ENCODE measurements around the gene PLET1. TPM values are rescaled to one million over a fixed set of nuclear protein-coding genes. Genes with fewer than 3 reads are reported as not detected.

The PLET1 gene
- polyA plus RNA-seq (0.05 TPM in 1 of 3 replicates, not detected in the others), polyA minus RNA-seq (not detected in 3 replicates)
- not detected for polyA plus RNA-seq (2011; ENCODE audit: low read depth)
- not detected in 2 replicates for polyA plus RNA-seq (2011; cell fraction: cytosol; rRNA removed)
- not detected in 2 replicates for polyA plus RNA-seq (2011; cell fraction: nucleus; rRNA removed)
- 0.16 TPM in 1 of 2 replicates, not detected in the other for polyA plus RNA-seq (2012; ENCODE audit: low replicate concordance)
- polyA minus RNA-seq (2011; cell fraction: cytosol; rRNA and poly(A)+ RNA removed): not detected
- not detected in 2 replicates for polyA minus RNA-seq (2011; cell fraction: nucleus; rRNA and poly(A)+ RNA removed)

- no peak within 1 kb of the TSS for H3K4me3 ChIP-seq (ENCODE audit: control insufficient read depth in 2 of 3, extremely low read depth in 1 of 3, insufficient read depth in 2 of 3, low read depth in 1 of 3, low read length in 3 of 3)
- no peaks in the 10 kb centered on the region for H3K36me3 ChIP-seq (ENCODE audit: control insufficient read depth in 2 of 2, extremely low read depth in 1 of 2, insufficient read depth in 2 of 2, low read length in 2 of 2)
- no peaks in the 10 kb centered on the region for H3K27me3 ChIP-seq (ENCODE audit: control insufficient read depth, extremely low read depth, insufficient read depth, low read length)
- no peak within 1 kb of the TSS for H3K9ac ChIP-seq (ENCODE audit: control insufficient read depth, extremely low read depth, insufficient read depth, low read length)
- dilution Hi-C loops (cut with MboI; ENCODE audit: extremely low pct_ligation_motif_present, low sequenced_read_pairs): no loop called here
- H3K9me3 ChIP-seq (ENCODE audit: control insufficient read depth, low read depth, low read length): no peaks in the 10 kb centered on the region
- H3K4me2 ChIP-seq (ENCODE audit: control insufficient read depth, extremely low read depth, insufficient read depth, low read depth, low read length): no peak within 1 kb of the TSS
- no peaks in the 10 kb centered on the region for H4K20me1 ChIP-seq (ENCODE audit: control insufficient read depth, extremely low read depth, insufficient read depth, low read length)
- no peak for FAIRE-seq
- no peaks in the 10 kb centered on the region for H3K79me2 ChIP-seq (ENCODE audit: control insufficient read depth, insufficient read depth, low read length)
- TF ChIP-seq EZH2 (IDR thresholded peaks at IDR 0.05; ENCODE audit: low read length): no peak
- TF ChIP-seq CTCF (optimal IDR thresholded peaks at IDR 0.05 in 1 of 3, IDR thresholded peaks at IDR 0.05 in 1 of 3, conservative IDR thresholded peaks at IDR 0.05 in 1 of 3; ENCODE audit: extremely low read depth in 1 of 3, insufficient read depth in 2 of 3, low read length in 3 of 3): no peak
- H3K4me1 ChIP-seq (ENCODE audit: control insufficient read depth, extremely low read depth, insufficient read depth, low read length): no peaks in the 10 kb centered on the region
- H3K27ac ChIP-seq (ENCODE audit: control insufficient read depth, insufficient read depth, low read length): no peak within 1 kb of the TSS
- DNase-seq (ENCODE audit: low read depth, low spot score): no peak
- no peaks in the 10 kb centered on the region for H3K9me1 ChIP-seq (ENCODE audit: control insufficient read depth, extremely low read depth, insufficient read depth, low read length)
- H2AFZ ChIP-seq (ENCODE audit: control insufficient read depth, low read length): no peak within 1 kb of the TSS
Measured at GRCh38 chr11:112260490-112260889, at the start of gene PLET1. Gene PLET1, minus strand, starts transcription at chr11:112260860. Its CDS starts 271 bp downstream, at chr11:112260589.

- TF ChIP-seq CTCF (optimal IDR thresholded peaks at IDR 0.05 in 1 of 3, IDR thresholded peaks at IDR 0.05 in 1 of 3, conservative IDR thresholded peaks at IDR 0.05 in 1 of 3; ENCODE audit: extremely low read depth in 1 of 3, insufficient read depth in 2 of 3, low read length in 3 of 3) (no peak), EZH2 (IDR thresholded peaks at IDR 0.05; ENCODE audit: low read length) (no peak)
- peak overlapping the region; percentile 55 for H3K4me2 ChIP-seq (ENCODE audit: control insufficient read depth, extremely low read depth, insufficient read depth, low read depth, low read length)
- no peaks in the 10 kb centered on the region for H3K9me3 ChIP-seq (ENCODE audit: control insufficient read depth, low read depth, low read length)
Measured at GRCh38 chr11:112310419-112310818, 49.8 kb upstream of the PLET1 start.

More at GRCh38 chr11:112310419-112310818, 49.8 kb upstream of the PLET1 start:
- Histone ChIP-seq H3K79me2 (ENCODE audit: control insufficient read depth, insufficient read depth, low read length) (no peaks in the 10 kb centered on the region), H3K27me3 (ENCODE audit: control insufficient read depth, extremely low read depth, insufficient read depth, low read length) (no peaks in the 10 kb centered on the region), H2AFZ (ENCODE audit: control insufficient read depth, low read length) (peak overlapping the region; percentile 56), H3K27ac (ENCODE audit: control insufficient read depth, insufficient read depth, low read length) (peak overlapping the region; percentile 36), H3K36me3 (ENCODE audit: control insufficient read depth in 2 of 2, extremely low read depth in 1 of 2, insufficient read depth in 2 of 2, low read length in 2 of 2) (no peaks in the 10 kb centered on the region), H3K9me1 (ENCODE audit: control insufficient read depth, extremely low read depth, insufficient read depth, low read length) (no peaks in the 10 kb centered on the region), H3K4me3 (ENCODE audit: control insufficient read depth in 2 of 3, extremely low read depth in 1 of 3, insufficient read depth in 2 of 3, low read depth in 1 of 3, low read length in 3 of 3) (no peak overlapping the region), H3K4me1 (ENCODE audit: control insufficient read depth, extremely low read depth, insufficient read depth, low read length) (peaks cover 11% of the 10 kb centered on the region), H3K9ac (ENCODE audit: control insufficient read depth, extremely low read depth, insufficient read depth, low read length) (no peak overlapping the region), H4K20me1 (ENCODE audit: control insufficient read depth, extremely low read depth, insufficient read depth, low read length) (no peaks in the 10 kb centered on the region)
- dilution Hi-C loops (cut with MboI; ENCODE audit: extremely low pct_ligation_motif_present, low sequenced_read_pairs): no loop called here
- DNase-seq (ENCODE audit: low read depth, low spot score): no peak
- FAIRE-seq: peak; percentile 90

Measured in keratinocyte (primary cell).